ENCODE data around the gene SUN1. TPM values are rescaled to one million over a fixed set of nuclear protein-coding genes. Genes with fewer than 3 reads are reported as not detected.

Gene SUN1
- total RNA-seq, 1 experiment from 2014 or later = 126 TPM

DNA sequence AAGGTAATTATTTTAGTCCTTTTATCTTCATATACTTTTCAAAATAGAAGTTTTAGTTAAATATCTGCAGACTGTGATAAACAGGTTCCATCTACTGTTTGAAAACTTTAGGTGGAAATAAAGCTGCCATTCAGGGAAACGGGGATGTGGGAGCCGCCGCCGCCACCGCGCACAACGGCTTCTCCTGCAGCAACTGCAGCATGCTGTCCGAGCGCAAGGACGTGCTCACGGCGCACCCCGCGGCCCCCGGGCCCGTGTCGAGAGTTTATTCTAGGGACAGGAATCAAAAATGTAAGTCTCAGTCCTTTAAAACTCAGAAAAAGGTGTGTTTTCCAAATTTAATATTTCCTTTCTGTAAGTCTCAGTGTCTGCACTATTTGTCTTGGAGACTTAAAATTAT lies 11.0 kb downstream of the SUN1 start:
- ChIA-PET POLR2A (interaction anchor here (2.5 kb wide), 1 partner anchor 11 kb away, joined by 14 read pairs; the partner anchor contains the start of gene SUN1), CTCF (interaction anchor here (0.6 kb wide), 1 partner anchor 383 kb away, joined by 6 read pairs; no protein-coding TSS in a partner anchor)
- H3K27me3 Mint-ChIP-seq (ENCODE audit: insufficient read depth, unreplicated experiment) = no peaks in the 10 kb centered on the region
- peaks cover 81% of the 10 kb centered on the region for H3K36me3 Mint-ChIP-seq (ENCODE audit: insufficient read depth, unreplicated experiment)
- no peak for DNase-seq (ENCODE audit: unreplicated experiment)
- no peaks in the 10 kb centered on the region for H3K4me1 Mint-ChIP-seq (ENCODE audit: insufficient read depth, unreplicated experiment)
- H3K4me3 Mint-ChIP-seq (ENCODE audit: unreplicated experiment) = no peak overlapping the region
- H3K27ac Mint-ChIP-seq (ENCODE audit: low read depth, unreplicated experiment) = no peak overlapping the region
- no peaks in the 10 kb centered on the region for H3K9me3 Mint-ChIP-seq (ENCODE audit: unreplicated experiment)
- TF ChIP-seq, protein P1, sequence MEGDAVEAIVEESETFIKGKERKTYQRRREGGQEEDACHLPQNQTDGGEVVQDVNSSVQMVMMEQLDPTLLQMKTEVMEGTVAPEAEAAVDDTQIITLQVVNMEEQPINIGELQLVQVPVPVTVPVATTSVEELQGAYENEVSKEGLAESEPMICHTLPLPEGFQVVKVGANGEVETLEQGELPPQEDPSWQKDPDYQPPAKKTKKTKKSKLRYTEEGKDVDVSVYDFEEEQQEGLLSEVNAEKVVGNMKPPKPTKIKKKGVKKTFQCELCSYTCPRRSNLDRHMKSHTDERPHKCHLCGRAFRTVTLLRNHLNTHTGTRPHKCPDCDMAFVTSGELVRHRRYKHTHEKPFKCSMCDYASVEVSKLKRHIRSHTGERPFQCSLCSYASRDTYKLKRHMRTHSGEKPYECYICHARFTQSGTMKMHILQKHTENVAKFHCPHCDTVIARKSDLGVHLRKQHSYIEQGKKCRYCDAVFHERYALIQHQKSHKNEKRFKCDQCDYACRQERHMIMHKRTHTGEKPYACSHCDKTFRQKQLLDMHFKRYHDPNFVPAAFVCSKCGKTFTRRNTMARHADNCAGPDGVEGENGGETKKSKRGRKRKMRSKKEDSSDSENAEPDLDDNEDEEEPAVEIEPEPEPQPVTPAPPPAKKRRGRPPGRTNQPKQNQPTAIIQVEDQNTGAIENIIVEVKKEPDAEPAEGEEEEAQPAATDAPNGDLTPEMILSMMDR (IDR thresholded peaks at IDR 0.05; ENCODE audit: unreplicated experiment) = no peak
- intact Hi-C loops (cut with micrococcal nuclease) = no loop called here
- no TSS peak for BruUV-seq (replicated peaks)

DNA sequence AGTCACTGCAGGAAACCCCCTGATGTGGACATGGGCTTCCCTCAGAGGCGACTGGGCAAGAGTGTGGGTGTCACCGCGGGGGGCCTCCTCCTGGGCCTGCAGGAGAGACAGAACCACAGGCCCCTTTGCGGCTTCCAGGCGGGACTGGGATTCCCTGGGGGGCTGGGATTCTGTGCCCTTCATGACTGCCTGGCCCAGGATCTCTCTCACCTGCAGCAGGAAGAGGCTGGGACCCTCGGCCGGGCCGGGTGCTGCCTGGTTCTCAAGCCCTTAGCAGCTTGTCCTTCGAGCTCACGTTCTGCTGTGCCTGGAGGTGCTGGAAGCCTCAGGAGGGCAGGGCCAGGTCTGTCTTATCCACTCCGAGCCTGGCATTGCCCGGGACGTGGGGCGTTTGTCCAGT lies 11.8 kb downstream of the SUN1 start:
- ChIA-PET POLR2A (no interaction called here), CTCF (no interaction called here)
- TF ChIP-seq, protein P1 (IDR thresholded peaks at IDR 0.05; ENCODE audit: unreplicated experiment) = no peak
- DNase-seq (ENCODE audit: unreplicated experiment) = no peak
- intact Hi-C loops (cut with micrococcal nuclease) = no loop called here
- Mint-ChIP-seq H3K27ac (ENCODE audit: low read depth, unreplicated experiment) (no peak overlapping the region), H3K9me3 (ENCODE audit: unreplicated experiment) (no peaks in the 10 kb centered on the region), H3K27me3 (ENCODE audit: insufficient read depth, unreplicated experiment) (no peaks in the 10 kb centered on the region), H3K4me3 (ENCODE audit: unreplicated experiment) (no peak overlapping the region), H3K36me3 (ENCODE audit: insufficient read depth, unreplicated experiment) (peaks cover 83% of the 10 kb centered on the region), H3K4me1 (ENCODE audit: insufficient read depth, unreplicated experiment) (no peaks in the 10 kb centered on the region)
- no TSS peak for BruUV-seq (replicated peaks)

DNA sequence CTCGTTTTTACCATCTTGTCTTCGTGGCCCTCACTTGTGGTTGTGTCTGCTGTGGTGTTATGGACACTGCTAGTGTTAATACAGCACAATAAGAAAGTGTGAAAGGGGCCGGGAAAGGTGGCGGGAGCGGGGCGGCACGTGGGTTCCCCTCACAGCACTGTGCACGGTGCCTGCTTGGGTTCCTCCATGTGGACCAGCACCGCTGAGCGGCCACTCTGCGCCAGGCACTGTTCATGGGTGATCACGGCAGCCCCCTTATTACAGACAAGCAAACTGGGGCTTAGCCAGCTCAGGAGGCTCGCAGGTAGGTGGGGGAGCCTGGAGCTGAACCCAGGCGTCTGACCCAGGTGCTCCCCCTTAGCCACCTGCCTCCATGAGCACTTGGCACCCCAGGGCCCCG lies 12.2 kb downstream of the SUN1 start:
- no peaks in the 10 kb centered on the region for H3K27me3 Mint-ChIP-seq (ENCODE audit: insufficient read depth, unreplicated experiment)
- ChIA-PET CTCF (interaction anchor here (0.6 kb wide), 1 partner anchor 34 kb away, joined by 3 read pairs; no protein-coding TSS in a partner anchor), POLR2A (interaction anchor here (1.1 kb wide), 2 partner anchors 13 to 23 kb away, joined by 3 read pairs; no protein-coding TSS in a partner anchor)
- peaks cover 83% of the 10 kb centered on the region for H3K36me3 Mint-ChIP-seq (ENCODE audit: insufficient read depth, unreplicated experiment)
- no peak overlapping the region for H3K4me3 Mint-ChIP-seq (ENCODE audit: unreplicated experiment)
- intact Hi-C loops (cut with micrococcal nuclease) = no loop called here
- TF ChIP-seq, protein P1 (IDR thresholded peaks at IDR 0.05; ENCODE audit: unreplicated experiment) = no peak
- no peaks in the 10 kb centered on the region for H3K4me1 Mint-ChIP-seq (ENCODE audit: insufficient read depth, unreplicated experiment)
- BruUV-seq (replicated peaks) = no TSS peak
- H3K27ac Mint-ChIP-seq (ENCODE audit: low read depth, unreplicated experiment) = no peak overlapping the region
- no peak for DNase-seq (ENCODE audit: unreplicated experiment)
- H3K9me3 Mint-ChIP-seq (ENCODE audit: unreplicated experiment) = no peaks in the 10 kb centered on the region

DNA sequence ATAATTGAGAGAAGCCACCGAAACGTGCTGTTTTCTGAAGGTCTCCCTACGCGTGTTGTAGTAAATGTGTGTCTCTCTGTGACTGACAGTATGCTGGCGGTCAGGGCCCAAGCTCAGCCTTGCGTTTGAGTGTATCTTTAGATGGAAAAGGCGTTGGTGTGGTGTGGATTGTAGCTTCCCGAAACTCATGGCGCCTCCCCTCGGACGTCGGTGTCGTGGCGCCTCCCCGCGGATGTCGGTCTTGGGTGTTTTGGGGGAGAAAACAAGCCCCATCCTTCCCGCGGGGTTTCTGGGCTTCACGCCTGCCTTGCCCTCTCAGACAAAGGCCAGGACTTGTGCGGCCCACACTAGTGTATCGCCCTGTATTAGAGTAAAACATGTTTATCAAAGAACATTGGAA lies 12.8 kb downstream of the SUN1 start:
- TF ChIP-seq, protein P1 (IDR thresholded peaks at IDR 0.05; ENCODE audit: unreplicated experiment) = no peak
- BruUV-seq (replicated peaks) = no TSS peak
- H3K4me3 Mint-ChIP-seq (ENCODE audit: unreplicated experiment) = no peak overlapping the region
- H3K27me3 Mint-ChIP-seq (ENCODE audit: insufficient read depth, unreplicated experiment) = no peaks in the 10 kb centered on the region
- peaks cover 83% of the 10 kb centered on the region for H3K36me3 Mint-ChIP-seq (ENCODE audit: insufficient read depth, unreplicated experiment)
- no peaks in the 10 kb centered on the region for H3K4me1 Mint-ChIP-seq (ENCODE audit: insufficient read depth, unreplicated experiment)
- H3K27ac Mint-ChIP-seq (ENCODE audit: low read depth, unreplicated experiment) = no peak overlapping the region
- intact Hi-C loops (cut with micrococcal nuclease) = no loop called here
- CTCF ChIA-PET = interaction anchor here (0.6 to 1.1 kb wide), 4 partner anchors 11 to 60 kb away, joined by 3 to 4 read pairs (median 3); no protein-coding TSS in a partner anchor
- DNase-seq (ENCODE audit: unreplicated experiment) = no peak
- POLR2A ChIA-PET = interaction anchor here (1.1 to 1.8 kb wide), 3 partner anchors 12 to 22 kb away, joined by 3 to 7 read pairs (median 3); no protein-coding TSS in a partner anchor
- no peaks in the 10 kb centered on the region for H3K9me3 Mint-ChIP-seq (ENCODE audit: unreplicated experiment)

All from MCF 10A (cell line).